Activated CD8-positive, alpha-beta memory T cell treated with anti-CD3 and anti-CD28 coated beads for 24 hours (primary cell): Measurements from ENCODE around the gene PPBP.

ENCODE experiments used
- DNase-seq: peaks from one replicate; pipeline ENCODE4 v3.0.0-alpha.2; 2020

The PPBP gene

GRCh38 chr4:73947239-73947985 is 40.6 kb downstream of the PPBP start:
- DNase-seq: no peak

DNA sequence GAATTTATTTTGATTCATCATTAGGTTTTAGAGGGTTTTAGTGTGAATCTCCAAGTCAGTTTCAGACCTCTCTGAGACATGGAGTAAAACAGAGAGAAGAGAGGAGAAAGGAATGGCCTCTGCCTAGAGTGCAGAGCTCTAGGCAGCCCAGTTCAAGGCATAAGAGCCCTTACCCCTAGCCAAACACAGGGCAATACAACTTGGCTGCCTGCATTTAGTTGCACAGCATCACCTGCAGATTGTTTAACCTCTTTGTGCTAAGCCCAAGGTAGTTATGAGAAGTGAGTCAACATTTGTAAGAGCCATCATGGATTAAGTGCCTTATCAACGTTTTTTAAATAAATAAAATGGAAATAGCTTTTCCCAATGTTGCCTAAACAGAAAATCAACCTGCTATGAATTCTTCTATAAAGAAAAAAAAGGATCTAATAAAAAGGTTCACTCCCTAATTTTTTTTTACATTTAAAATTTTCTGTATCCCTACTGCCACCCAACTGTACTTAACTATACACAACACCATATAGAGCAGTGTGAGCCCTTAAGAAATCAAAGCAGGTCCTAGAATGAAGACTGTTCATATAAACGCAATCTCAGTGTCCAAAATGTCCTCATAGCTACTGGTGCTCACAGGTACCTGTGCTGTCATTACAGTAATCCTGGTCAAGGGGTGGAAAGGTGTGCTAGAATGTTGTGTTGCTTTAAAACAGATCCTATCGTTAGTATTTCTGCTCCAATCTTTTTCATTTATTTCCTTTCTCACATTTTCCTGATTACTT is 42.1 kb downstream of the PPBP start:
- DNase-seq: no peak

DNA sequence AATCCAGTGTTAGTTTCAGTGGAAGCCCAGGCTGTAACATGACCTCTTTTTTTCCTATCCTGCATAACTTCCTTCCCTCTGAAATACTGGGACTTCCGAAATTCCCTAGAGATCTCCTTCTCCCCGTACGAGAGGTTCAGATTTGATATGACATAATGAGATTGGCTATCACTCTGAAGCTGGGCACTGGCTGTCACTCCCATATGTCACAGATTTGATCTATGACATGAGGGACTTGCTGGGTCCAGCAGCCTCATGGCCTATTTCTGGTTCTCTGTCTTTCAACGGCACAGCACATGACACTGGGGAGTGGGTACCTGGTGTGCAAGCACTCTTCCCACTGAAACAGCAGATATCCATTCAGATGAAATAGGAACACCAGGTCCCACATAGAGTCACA is 42.9 kb downstream of the PPBP start:
- DNase-seq: no peak

- no peak for DNase-seq
Measured at GRCh38 chr4:73944061-73944875, 43.7 kb downstream of the PPBP start.

DNA sequence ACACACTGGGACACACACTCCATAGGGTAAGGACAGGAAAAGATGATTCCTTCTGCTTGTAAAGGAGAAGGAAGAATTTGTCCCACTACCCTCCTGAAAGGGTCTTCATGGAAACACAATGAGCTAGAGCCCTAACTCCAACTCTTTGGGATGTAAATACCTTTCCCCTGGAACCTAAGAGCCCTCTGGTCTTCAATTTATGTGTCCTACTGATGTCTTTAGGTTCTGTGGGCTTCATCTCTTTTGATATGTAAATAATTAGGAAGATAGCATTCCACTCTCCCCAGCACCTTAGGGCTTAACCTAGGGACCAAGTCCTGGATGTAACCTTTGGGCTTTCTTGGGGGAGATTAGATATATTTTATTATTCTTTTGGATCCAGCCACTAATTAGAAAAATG is 44.4 kb downstream of the PPBP start:
- DNase-seq: no peak

DNA sequence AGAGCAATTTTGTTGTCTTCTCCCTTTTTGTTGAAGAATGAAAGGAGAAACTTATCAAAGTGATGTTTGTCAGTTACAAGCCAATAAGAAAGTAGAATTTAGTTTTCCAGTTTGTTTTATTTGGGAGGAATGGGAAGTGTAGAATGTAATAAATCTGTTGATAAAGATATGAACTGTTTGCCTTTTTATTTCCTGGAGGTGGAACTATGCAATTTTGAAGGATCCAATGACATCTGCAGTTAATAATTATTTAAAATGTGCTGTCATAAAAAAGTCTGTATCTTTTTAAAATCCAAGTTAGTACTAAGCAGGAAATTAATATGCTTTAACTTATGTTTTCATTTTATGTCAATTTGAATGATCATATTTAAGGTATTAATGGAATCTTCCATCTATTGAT is 51.0 kb downstream of the PPBP start:
- no peak for DNase-seq
